Measurements from ENCODE around the gene RTL5. TPM values are rescaled to one million over a fixed set of nuclear protein-coding genes. Genes with fewer than 3 reads are reported as not detected.

The RTL5 gene
- total RNA-seq, 4 donors from 2014 or later, result 8.8 to 19.0 (median 9.9) TPM

DNA sequence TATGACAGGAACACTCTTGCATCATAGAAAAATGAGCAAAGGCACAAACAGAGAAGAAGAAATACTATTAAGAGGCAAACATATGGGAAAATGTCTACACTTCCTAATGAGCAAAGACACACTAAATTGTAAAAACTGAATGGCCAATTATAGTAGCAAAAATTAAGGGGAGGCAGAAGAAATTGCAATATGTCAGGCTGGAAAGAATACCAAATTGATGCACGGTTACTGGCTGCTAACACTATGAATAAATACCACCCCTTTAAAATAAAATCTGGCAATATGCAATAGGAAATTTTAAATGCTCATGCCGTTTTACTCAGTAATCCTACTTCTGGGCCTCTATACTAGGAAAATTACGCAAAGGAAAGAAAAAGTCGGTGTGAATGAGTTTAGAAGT is 33.8 kb upstream of the RTL5 start:
- no peak for TF ChIP-seq POLR2A (IDR thresholded peaks at IDR 0.05)
- TF ChIP-seq, protein P1, sequence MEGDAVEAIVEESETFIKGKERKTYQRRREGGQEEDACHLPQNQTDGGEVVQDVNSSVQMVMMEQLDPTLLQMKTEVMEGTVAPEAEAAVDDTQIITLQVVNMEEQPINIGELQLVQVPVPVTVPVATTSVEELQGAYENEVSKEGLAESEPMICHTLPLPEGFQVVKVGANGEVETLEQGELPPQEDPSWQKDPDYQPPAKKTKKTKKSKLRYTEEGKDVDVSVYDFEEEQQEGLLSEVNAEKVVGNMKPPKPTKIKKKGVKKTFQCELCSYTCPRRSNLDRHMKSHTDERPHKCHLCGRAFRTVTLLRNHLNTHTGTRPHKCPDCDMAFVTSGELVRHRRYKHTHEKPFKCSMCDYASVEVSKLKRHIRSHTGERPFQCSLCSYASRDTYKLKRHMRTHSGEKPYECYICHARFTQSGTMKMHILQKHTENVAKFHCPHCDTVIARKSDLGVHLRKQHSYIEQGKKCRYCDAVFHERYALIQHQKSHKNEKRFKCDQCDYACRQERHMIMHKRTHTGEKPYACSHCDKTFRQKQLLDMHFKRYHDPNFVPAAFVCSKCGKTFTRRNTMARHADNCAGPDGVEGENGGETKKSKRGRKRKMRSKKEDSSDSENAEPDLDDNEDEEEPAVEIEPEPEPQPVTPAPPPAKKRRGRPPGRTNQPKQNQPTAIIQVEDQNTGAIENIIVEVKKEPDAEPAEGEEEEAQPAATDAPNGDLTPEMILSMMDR (IDR thresholded peaks at IDR 0.05), result no peak
- no peaks in the 10 kb centered on the region for H3K27me3 ChIP-seq
- no peak overlapping the region for H3K4me3 ChIP-seq
- H3K9me3 ChIP-seq, result no peaks in the 10 kb centered on the region
- 63 to 68% methylated on average over 4 of the region's 4 CpGs for WGBS, 2 donors (ENCODE audit: low coverage in 1 of 2)
- ATAC-seq, result no peak
- no peaks in the 10 kb centered on the region for H3K4me1 ChIP-seq
- H3K27ac ChIP-seq, result no peak overlapping the region
- no peaks in the 10 kb centered on the region for H3K36me3 ChIP-seq

GRCh38 chrX:72159769-72160168 is 28.1 kb upstream of the RTL5 start:
- Histone ChIP-seq H3K27me3 (no peaks in the 10 kb centered on the region), H3K4me3 (no peak overlapping the region), H3K36me3 (no peaks in the 10 kb centered on the region), H3K4me1 (no peaks in the 10 kb centered on the region), H3K27ac (no peak overlapping the region), H3K9me3 (no peaks in the 10 kb centered on the region)
- no peak for ATAC-seq
- TF ChIP-seq POLR2A (IDR thresholded peaks at IDR 0.05), result no peak
- WGBS, 2 donors (ENCODE audit: low coverage in 1 of 2), result 70 to 91% methylated on average over 4 to 5 of the region's 10 CpGs

- Histone ChIP-seq H3K36me3 (no peaks in the 10 kb centered on the region), H3K4me1 (no peaks in the 10 kb centered on the region), H3K27ac (no peak overlapping the region), H3K9me3 (no peaks in the 10 kb centered on the region), H3K4me3 (no peak overlapping the region), H3K27me3 (no peaks in the 10 kb centered on the region)
- WGBS, 2 donors (ENCODE audit: low coverage in 1 of 2), result 100% methylated on average over 2 of the region's 3 CpGs; no CpG with 5 or more reads in 1 of the 2 donors
- TF ChIP-seq, protein P1 (IDR thresholded peaks at IDR 0.05), result no peak
- no peak for ATAC-seq
Observed at GRCh38 chrX:72158773-72159172, 27.1 kb upstream of the RTL5 start.

- Histone ChIP-seq H3K27me3 (no peaks in the 10 kb centered on the region), H3K9me3 (no peaks in the 10 kb centered on the region), H3K4me1 (no peaks in the 10 kb centered on the region), H3K4me3 (no peak overlapping the region), H3K36me3 (peaks cover 0 to 24% of the 10 kb centered on the region in 2 donors), H3K27ac (no peak overlapping the region)
- 43 to 88% methylated on average over 1 to 2 of the region's 2 CpGs for WGBS, 2 donors (ENCODE audit: low coverage in 1 of 2)
- TF ChIP-seq POLR2AphosphoS5 (IDR thresholded peaks at IDR 0.05) (no peak), EP300 (IDR thresholded peaks at IDR 0.05) (no peak), POLR2A (IDR thresholded peaks at IDR 0.05) (no peak)
- TF ChIP-seq, protein P1 (IDR thresholded peaks at IDR 0.05), result no peak
- no peak for ATAC-seq
Observed at GRCh38 chrX:72146527-72146926, 14.8 kb upstream of the RTL5 start.

GRCh38 chrX:72145181-72145580 is 13.5 kb upstream of the RTL5 start:
- H3K4me3 ChIP-seq, result no peak overlapping the region
- H3K9me3 ChIP-seq, result no peaks in the 10 kb centered on the region
- no CpG with 5 or more reads among the region's 2 CpGs for WGBS, 2 donors (ENCODE audit: low coverage in 1 of 2)
- no peak for ATAC-seq
- TF ChIP-seq POLR2A (IDR thresholded peaks at IDR 0.05), result no peak
- TF ChIP-seq POLR2AphosphoS5 (IDR thresholded peaks at IDR 0.05), result no peak
- H3K4me1 ChIP-seq, result no peaks in the 10 kb centered on the region
- no peak overlapping the region for H3K27ac ChIP-seq
- peaks cover 0 to 36% of the 10 kb centered on the region in 2 donors for H3K36me3 ChIP-seq
- no peaks in the 10 kb centered on the region for H3K27me3 ChIP-seq

DNA sequence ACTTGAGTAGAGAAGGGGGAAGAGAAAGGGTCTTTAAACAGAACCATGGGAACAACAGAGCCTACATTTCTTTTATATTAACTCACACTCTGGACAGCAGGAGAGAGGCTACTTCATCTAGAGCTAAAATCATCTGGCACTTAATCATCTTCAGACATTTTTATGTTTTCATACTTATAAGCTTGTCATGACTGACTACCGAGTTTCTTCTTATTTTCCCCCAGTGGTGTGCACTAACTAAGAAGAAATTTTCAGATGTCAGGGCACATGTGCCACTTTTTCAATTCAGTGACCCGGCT is 11.8 kb upstream of the RTL5 start:
- peaks cover 0 to 52% of the 10 kb centered on the region in 2 donors for H3K36me3 ChIP-seq
- no peak overlapping the region for H3K27ac ChIP-seq
- no peaks in the 10 kb centered on the region for H3K27me3 ChIP-seq
- no peaks in the 10 kb centered on the region for H3K4me1 ChIP-seq
- H3K4me3 ChIP-seq, result no peak overlapping the region
- H3K9me3 ChIP-seq, result no peaks in the 10 kb centered on the region
- WGBS, 2 donors (ENCODE audit: low coverage in 1 of 2), result 50 to 55% methylated on average over 1 to 2 of the region's 2 CpGs
- no peak for TF ChIP-seq EP300 (IDR thresholded peaks at IDR 0.05)
- no peak for TF ChIP-seq POLR2A (IDR thresholded peaks at IDR 0.05)
- no peak for TF ChIP-seq POLR2AphosphoS5 (IDR thresholded peaks at IDR 0.05)
- TF ChIP-seq, protein P1 (IDR thresholded peaks at IDR 0.05), result no peak
- no peak for ATAC-seq

Measured in gastroesophageal sphincter (tissue), 4 donors.